Mammary microvascular endothelial cell (primary cell): ENCODE data around the gene MMP10. TPM values are rescaled to one million over a fixed set of nuclear protein-coding genes. Genes with fewer than 3 reads are reported as not detected.

Experiments used
- total RNA-seq: library from RNA; depleted of rRNA; stranded (reverse); fragments of >200 nt; gene quantifications from 2 replicates; pipeline ENCODE4 v1.2.3, GENCODE V29; 2015

Gene MMP10
- 6.2 and 7.9 TPM in 2 replicates for total RNA-seq

GRCh38 chr11:102780491-102780918 lies at the start of gene MMP10:
Gene MMP10 (minus strand): TSS chr11:102780628. CDS start chr11:102780591, 37 bp downstream.

GRCh38 chr11:102798012-102798746 lies 17.8 kb upstream of the MMP10 start, which contains the start of gene MMP1:
Gene MMP1 (minus strand): TSS chr11:102798160. CDS start chr11:102798092, 68 bp downstream.

GRCh38 chr11:102724904-102725500 lies 55.4 kb downstream of the MMP10 start, which contains the start of gene MMP8:
Gene MMP8 (minus strand): TSS chr11:102724954. CDS start chr11:102724855, 99 bp downstream.

Other genes with a start within 250 kb of the MMP10 start
- gene MMP7, start 249.9 kb downstream of the MMP10 start, total RNA-seq: not detected in 2 replicates
- not detected in 2 replicates for gene MMP20, start 155.3 kb downstream of the MMP10 start, total RNA-seq
- gene MMP27, start 74.9 kb downstream of the MMP10 start, total RNA-seq: not detected in 2 replicates
- not detected in 2 replicates for gene MMP8, start 55.7 kb downstream of the MMP10 start, total RNA-seq
- 3,905 and 4,119 TPM in 2 replicates for gene MMP1, start 17.5 kb upstream of the MMP10 start, total RNA-seq
- gene MMP3, start 63.0 kb upstream of the MMP10 start, total RNA-seq: not detected in 2 replicates
- gene MMP12, start 94.4 kb upstream of the MMP10 start, total RNA-seq: 0.05 TPM in 1 of 2 replicates, not detected in the other
- not detected in 2 replicates for gene MMP13, start 175.1 kb upstream of the MMP10 start, total RNA-seq